K562 (cell line): ENCODE results near the gene PES1. TPM values are rescaled to one million over a fixed set of nuclear protein-coding genes. Genes with fewer than 3 reads are reported as not detected.

Experiments
- ARID2 ChIP-seq: fragments of 450-650 bp; IDR thresholded peaks from 2 replicates; pipeline ENCODE4 v1.6.1; 2017; ENCODE audit warnings: antibody characterized with exemption, mild to moderate bottlenecking
- BHLHE40 ChIP-seq: IDR thresholded peaks from 2 replicates; pipeline ENCODE4 v1.6.1; 2011; ENCODE audit warnings: low read length, improper control_type of control experiment
- CBFA2T2 ChIP-seq: fragments of 450-650 bp; conservative IDR thresholded peaks from 2 replicates; pipeline ENCODE4 v1.6.1; 2017; ENCODE audit warnings: mild to moderate bottlenecking
- CBX5 ChIP-seq: IDR thresholded peaks from 2 replicates; pipeline ENCODE4 v1.6.1; 2014; ENCODE audit warnings: low read depth, borderline replicate concordance
- FOXA3 ChIP-seq, 2 experiments: fragments of 450-650 bp in 1 of 2; sonication (generic) in 1 of 2; formaldehyde crosslinking; IDR thresholded peaks in 1 of 2; conservative IDR thresholded peaks in 1 of 2; 2 replicates each; pipeline versions ENCODE4 v1.4.0 to v1.8.0; 2020 to 2022; ENCODE audit warnings: mild to moderate bottlenecking in 2 of 2, missing genetic modification reagents in 1 of 2
- FOXP1 ChIP-seq: sonication (generic); formaldehyde crosslinking; IDR thresholded peaks from 2 replicates; pipeline ENCODE4 v1.8.0; 2022; ENCODE audit warnings: mild to moderate bottlenecking, missing genetic modification reagents
- GATAD2B ChIP-seq: fragments of 450-650 bp; IDR thresholded peaks from 2 replicates; pipeline ENCODE4 v1.6.1; 2017; ENCODE audit warnings: mild to moderate bottlenecking, borderline replicate concordance
- IRF2 ChIP-seq: sonication (generic); formaldehyde crosslinking; IDR thresholded peaks from 2 replicates; pipeline ENCODE4 v1.8.1; 2022; ENCODE audit warnings: mild to moderate bottlenecking, missing genetic modification reagents
- KLF13 ChIP-seq: fragments of 450-650 bp; IDR thresholded peaks from 2 replicates; pipeline ENCODE4 v1.6.1; 2016; ENCODE audit warnings: missing genetic modification characterization, low read depth, mild to moderate bottlenecking, missing compliant biosample characterization, moderate library complexity, borderline replicate concordance
- L3MBTL2 ChIP-seq: fragments of 450-650 bp; IDR thresholded peaks from 2 replicates; pipeline ENCODE4 v1.6.1; 2016; ENCODE audit warnings: mild to moderate bottlenecking, moderate library complexity
- MCM7 ChIP-seq, 2 experiments: fragments of 450-650 bp; IDR thresholded peaks; 2 replicates each; pipeline ENCODE4 v1.6.1; 2016 to 2018
- MEIS2 ChIP-seq: fragments of 450-650 bp; IDR thresholded peaks from 2 replicates; pipeline ENCODE4 v1.6.1; 2014; ENCODE audit warnings: mild to moderate bottlenecking; ENCODE audit not compliant: partially characterized antibody
- NFIX ChIP-seq: fragments of 250-450 bp; sonication (Bioruptor Pico); IDR thresholded peaks from 2 replicates; pipeline ENCODE4 v1.4.0; 2020; ENCODE audit warnings: low read depth, mild to moderate bottlenecking, moderate library complexity
- POLR3A ChIP-seq: IDR thresholded peaks from 2 replicates; pipeline ENCODE4 v1.6.1; 2011; ENCODE audit warnings: borderline replicate concordance, mild to moderate bottlenecking, moderate library complexity; ENCODE audit not compliant: insufficient read length, insufficient read depth; ENCODE audit errors: extremely low read depth
- SIRT6 ChIP-seq: IDR thresholded peaks from one replicate; pipeline ENCODE4 v1.6.1; 2012; ENCODE audit warnings: low read depth, mild to moderate bottlenecking, control low read depth, inconsistent platforms, low read length, moderate library complexity
- SLC30A9 ChIP-seq: fragments of 250-450 bp; sonication (Bioruptor Pico); IDR thresholded peaks from 2 replicates; pipeline ENCODE4 v1.8.0; 2022; ENCODE audit warnings: mild to moderate bottlenecking, moderate library complexity
- SP2 ChIP-seq: IDR thresholded peaks from 2 replicates; pipeline ENCODE4 v1.6.1; 2011; ENCODE audit warnings: mild to moderate bottlenecking, low read depth, low read length, moderate library complexity; ENCODE audit not compliant: poor library complexity, severe bottlenecking; ENCODE audit errors: extremely low read depth
- TSHZ1 ChIP-seq: fragments of 250-450 bp; sonication (Bioruptor Pico); IDR thresholded peaks from 2 replicates; pipeline ENCODE4 v1.4.0; 2020; ENCODE audit warnings: mild to moderate bottlenecking, moderate library complexity
- ZNF121 ChIP-seq: sonication (generic); formaldehyde crosslinking; conservative IDR thresholded peaks from 2 replicates; pipeline ENCODE4 v1.8.0; 2022; ENCODE audit warnings: missing genetic modification reagents
- ZNF444 ChIP-seq: fragments of 250-450 bp; sonication (Bioruptor Pico); IDR thresholded peaks from 2 replicates; pipeline ENCODE4 v1.4.0; 2020; ENCODE audit warnings: mild to moderate bottlenecking, moderate library complexity
- ZNF592 ChIP-seq: fragments of 450-650 bp; IDR thresholded peaks from 2 replicates; pipeline ENCODE4 v1.6.1; 2017; ENCODE audit warnings: antibody characterized with exemption, mild to moderate bottlenecking
- polyA plus RNA-seq, 8 experiments: library from polyadenylated mRNA; depleted of rRNA in 4 of 8; stranded (reverse) in 5 of 8; unstranded in 3 of 8; fragments of >200 nt; fragmentation: Nextera tagmentation in 2 of 8; fragmentation: Illumina TruSeq in 1 of 8; extraction: Ambion mirVana in 2 of 8; extraction: Trizol in 1 of 8; gene quantifications; 2 replicates each; pipeline versions ENCODE4 v1.2.1 to v1.2.3, GENCODE V29; 2011 to 2014; ENCODE audit warnings: inconsistent platforms in 1 of 8, missing spikeins in 1 of 8
- total RNA-seq, 7 experiments: library from RNA; depleted of rRNA in 6 of 7; stranded (reverse); fragments of >200 nt in 6 of 7; fragmentation: Illumina TruSeq in 2 of 7; extraction: Trizol in 2 of 7; gene quantifications; 2 replicates each; pipeline versions ENCODE4 v1.2.1 to v1.2.3, GENCODE V29; 2011 to 2021; ENCODE audit warnings: low replicate concordance in 1 of 7

Gene PES1
- total and polyA plus RNA-seq, 9 of the 15 experiments (the other 6 are each of a cell fraction or from before 2014, with no cell fraction given): 6.5 to 158 (median 94.3) TPM

DNA sequence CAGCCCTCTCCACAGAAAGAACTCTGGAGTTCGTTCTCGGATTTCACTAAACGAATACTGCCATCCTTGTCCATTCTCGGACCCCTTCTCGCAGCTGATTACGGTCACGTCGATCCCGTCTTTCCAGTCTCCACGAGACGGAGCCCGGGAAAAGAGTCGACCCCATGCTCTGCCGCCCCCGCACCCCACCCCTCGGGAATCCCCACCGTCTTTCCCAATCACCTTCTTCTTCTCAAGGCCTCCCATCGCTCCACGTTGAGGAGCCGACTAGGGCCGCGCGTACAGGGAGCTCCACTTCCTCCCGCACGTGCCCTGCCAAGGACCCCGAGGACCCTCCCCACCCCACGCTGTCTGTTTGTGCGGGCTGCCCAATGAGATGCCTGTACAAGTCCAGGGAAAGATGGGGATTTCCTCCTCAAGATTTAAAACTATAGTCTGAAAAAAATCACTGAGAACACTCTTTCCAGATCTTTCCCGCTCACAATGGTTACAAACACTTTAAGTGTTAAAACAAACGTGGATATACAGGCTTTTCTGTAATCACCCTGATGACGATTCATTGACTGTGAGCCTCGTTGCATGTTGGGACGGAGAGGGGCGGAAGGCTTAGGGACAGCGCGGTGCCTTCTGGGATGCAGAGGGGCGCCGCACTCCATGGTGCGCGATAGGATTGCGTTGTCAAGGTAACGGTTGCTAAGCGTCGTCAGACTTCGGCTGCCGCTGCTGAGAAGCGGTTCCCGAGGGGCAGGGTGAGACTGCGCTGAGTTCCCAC lies at the start of gene PES1 (continued):
- no peak for TF ChIP-seq TSHZ1
- TF ChIP-seq MEIS2: peak; percentile 7
- no peak for TF ChIP-seq SIRT6
- peak; percentile 8 for TF ChIP-seq L3MBTL2
- peak; percentile 98 for TF ChIP-seq BHLHE40
- TF ChIP-seq GATAD2B: 0 out of 2 replicates have a peak, but pooled peaks have one; percentile 31
- TF ChIP-seq CBFA2T2: no peak
- no peak for TF ChIP-seq SLC30A9 (CRISPR knock-in tag)
- no peak for TF ChIP-seq NFIX
- no peak for TF ChIP-seq MCM7 (IDR thresholded peaks at IDR 0.05)
- no peak for TF ChIP-seq POLR3A
- no peak for TF ChIP-seq ARID2
- no peak for TF ChIP-seq IRF2
- no peak for TF ChIP-seq ZNF121 (CRISPR knock-in tag)
- TF ChIP-seq ZNF444: no peak
- no peak for TF ChIP-seq KLF13 (tag)
- TF ChIP-seq ZNF592: peak; percentile 66; the same call in 1 of the 2 replicates
- no peak for TF ChIP-seq FOXA3 (CRISPR knock-in tag; conservative IDR thresholded peaks at IDR 0.05 in 1 of 2, IDR thresholded peaks at IDR 0.05 in 1 of 2)
- no peak for TF ChIP-seq SP2
- no peak for TF ChIP-seq FOXP1
- TF ChIP-seq CBX5: no peak
